ENCODE data around the gene GPR12. TPM values are rescaled to one million over a fixed set of nuclear protein-coding genes. Genes with fewer than 3 reads are reported as not detected.

The GPR12 gene
- total and polyA plus RNA-seq, 2 of the 4 experiments (the other 2 are of a cell fraction), result not detected

- Histone ChIP-seq H2BK5ac (ENCODE audit: low read depth, low read length, poor library complexity, severe bottlenecking) (no peak overlapping the region), H3K4me2 (ENCODE audit: low read depth, low read length) (no peak overlapping the region), H3K9me3 (ENCODE audit: control insufficient read depth, insufficient read depth, low read length) (no peaks in the 10 kb centered on the region), H3K4me1 (ENCODE audit: control insufficient read depth, insufficient read depth, low read length) (no peaks in the 10 kb centered on the region), H4K8ac (ENCODE audit: low read depth in 2 of 2, low read length in 2 of 2) (no peak overlapping the region), H2BK120ac (ENCODE audit: low read depth, low read length) (no peak overlapping the region), H3K4ac (ENCODE audit: low read depth, low read length) (no peak overlapping the region), H4K5ac (ENCODE audit: low read depth, low read length) (no peak overlapping the region), H3K27ac (ENCODE audit: insufficient read depth, low read length) (no peak overlapping the region), H2BK20ac (ENCODE audit: low read depth, low read length) (no peak overlapping the region), H3K18ac (ENCODE audit: low read depth, low read length) (no peak overlapping the region), H3K23ac (ENCODE audit: low read depth, low read length) (no peak overlapping the region), H3K9me1 (ENCODE audit: insufficient read depth, low read length) (no peaks in the 10 kb centered on the region), H3K14ac (replicated peaks; ENCODE audit: low read depth, low read length) (no peak overlapping the region), H3K36me3 (ENCODE audit: control insufficient read depth, insufficient read depth, low read length) (no peaks in the 10 kb centered on the region), H2BK15ac (ENCODE audit: low read depth, low read length) (no peak overlapping the region), H2AK5ac (ENCODE audit: low read depth, low read length) (no peak overlapping the region), H4K20me1 (ENCODE audit: insufficient read depth, low read length) (no peaks in the 10 kb centered on the region), H2AK9ac (replicated peaks; ENCODE audit: low read depth, low read length, poor library complexity) (no peak overlapping the region), H3K9ac (ENCODE audit: low read depth, low read length) (no peak overlapping the region), H4K91ac (ENCODE audit: insufficient read depth, low read depth, low read length) (no peak overlapping the region), H3K56ac (ENCODE audit: extremely low read depth, insufficient read depth, low read length) (no peak overlapping the region), H3K4me3 (ENCODE audit: insufficient read depth, low read depth, low read length) (no peak overlapping the region), H3K79me1 (ENCODE audit: low read depth in 1 of 2, low read length in 2 of 2) (no peaks in the 10 kb centered on the region), H3K27me3 (ENCODE audit: control insufficient read depth, insufficient read depth, low read length) (peaks cover 5% of the 10 kb centered on the region), H2AFZ (replicated peaks; ENCODE audit: low read length, poor library complexity) (no peak overlapping the region)
- ATAC-seq (ENCODE audit: low read depth) (no peak), DNase-seq (no peak)
- WGBS, 2 experiments (ENCODE audit: extremely low coverage in 2 of 2, insufficient read length in 1 of 2), result 0% methylated on average over 1 of the region's 2 CpGs; no CpG with 5 or more reads in 1 of the 2 experiments
- in situ Hi-C loops (cut with MboI; ENCODE audit: low sequenced_read_pairs) (no loop called here), intact Hi-C loops (cut with micrococcal nuclease) (no loop called here), dilution Hi-C loops (cut with HindIII; ENCODE audit: low sequenced_read_pairs, unreplicated experiment) (no loop called here)
- no TSS peak for BruUV-seq (replicated peaks)
- POLR2A ChIA-PET (ENCODE audit: unreplicated experiment), result no interaction called here
- CTCF ChIA-PET, result no interaction called here
- TF ChIP-seq MAZ (IDR thresholded peaks at IDR 0.05; ENCODE audit: borderline replicate concordance, low read depth, low read length) (no peak), CTCF (conservative IDR thresholded peaks at IDR 0.05; ENCODE audit: low read depth, low read length) (no peak), USF2 (IDR thresholded peaks at IDR 0.05; ENCODE audit: low read depth, low read length) (no peak), RAD21 (IDR thresholded peaks at IDR 0.05; ENCODE audit: low read length) (no peak)
Measured at GRCh38 chr13:26752671-26753070, 7.9 kb downstream of the GPR12 start.

Data from IMR-90 (cell line).